A549 (cell line): Measurements from ENCODE around the gene SHD. TPM values are rescaled to one million over a fixed set of nuclear protein-coding genes. Genes with fewer than 3 reads are reported as not detected.

Source experiments
- ATAC-seq, 2 experiments: fragments of 200-7000 bp in 1 of 2; fragments of >200 bp in 1 of 2; cut with Nextera tagmentation in 1 of 2; cut with Tn5 transposase in 1 of 2; 3 replicates each; pipeline versions ENCODE4 v1.8.0 to v1.9.1; 2018 to 2020; ENCODE audit warnings: mild to moderate bottlenecking in 1 of 2, moderate library complexity in 1 of 2
- CTCF ChIA-PET: fragments of 300-600 bp; sonication (Branson Sonifier 250); formaldehyde crosslinking; extraction: SDS; loops from one replicate; lab custom pipeline; 2021; ENCODE audit warnings: antibody characterized with exemption, inconsistent platforms; lab: Yijun Ruan, JAX
- POLR2A ChIA-PET: fragments of 350-600 bp; formaldehyde crosslinking; extraction: SDS; loops from one replicate; lab custom pipeline; 2021; ENCODE audit warnings: antibody characterized with exemption, inconsistent platforms; lab: Yijun Ruan, JAX
- DNase-seq, 2 experiments: peaks; one replicate each; pipeline versions ENCODE4 v3.0.0 to v3.0.0-alpha.2; 2011 to 2016; ENCODE audit warnings: low read depth in 1 of 2, low spot score in 1 of 2
- FAIRE-seq: peaks from 2 replicates; lab custom pipeline; 2011; peaks lifted over from hg19 to GRCh38; lab: Jason Lieb, UNC
- H3K27ac ChIP-seq, 2 experiments: fragments of >200 bp; sonication (Bioruptor Twin); formaldehyde crosslinking; 3 replicates each; pipeline ENCODE4 v1.5.1; 2016 to 2017
- H3K4me1 ChIP-seq: fragments of >200 bp; sonication (Bioruptor Twin); formaldehyde crosslinking; 3 replicates; pipeline ENCODE4 v1.6.1; 2016
- H3K4me2 ChIP-seq: fragments of >200 bp; sonication (Bioruptor Twin); formaldehyde crosslinking; 3 replicates; pipeline ENCODE4 v1.6.1; 2016
- H3K4me3 ChIP-seq: fragments of >200 bp; sonication (Bioruptor Twin); formaldehyde crosslinking; 3 replicates; pipeline ENCODE4 v1.5.1; 2016
- H3K9me3 ChIP-seq: fragments of >200 bp; sonication (Bioruptor Twin); formaldehyde crosslinking; 3 replicates; pipeline ENCODE4 v1.6.1; 2016
- ATOH8 ChIP-seq: fragments of 250-450 bp; sonication (Bioruptor Pico); IDR thresholded peaks from 2 replicates; pipeline ENCODE4 v1.5.0; 2020; ENCODE audit warnings: low read depth, mild to moderate bottlenecking, moderate library complexity
- BHLHE40 ChIP-seq: IDR thresholded peaks from 2 replicates; pipeline ENCODE4 v1.6.1; 2012; ENCODE audit warnings: low read depth, low read length, inconsistent platforms
- CBX8 ChIP-seq: fragments of 200-600 bp; sonication (generic); IDR thresholded peaks from 2 replicates; pipeline ENCODE4 v1.6.1; 2016
- CHD4 ChIP-seq: fragments of 200-600 bp; sonication (generic); IDR thresholded peaks from 2 replicates; pipeline ENCODE4 v1.6.1; 2016; ENCODE audit warnings: antibody characterized with exemption, mild to moderate bottlenecking, borderline replicate concordance
- ELK1 ChIP-seq: fragments of 150-350 bp; IDR thresholded peaks from 2 replicates; pipeline ENCODE4 v1.6.1; 2014; ENCODE audit warnings: low read depth, mild to moderate bottlenecking, low read length
- GATA3 ChIP-seq: IDR thresholded peaks from 2 replicates; pipeline ENCODE4 v1.6.1; 2012; ENCODE audit warnings: borderline replicate concordance
- KDM5A ChIP-seq: fragments of 200-600 bp; sonication (generic); IDR thresholded peaks from 2 replicates; pipeline ENCODE4 v1.6.1; 2016; ENCODE audit warnings: antibody characterized with exemption, mild to moderate bottlenecking
- MAFK ChIP-seq: fragments of 450-650 bp; IDR thresholded peaks from 2 replicates; pipeline ENCODE4 v1.6.1; 2014; ENCODE audit not compliant: partially characterized antibody
- MAX ChIP-seq: IDR thresholded peaks from 2 replicates; pipeline ENCODE4 v1.6.1; 2012
- MYC ChIP-seq: IDR thresholded peaks from 2 replicates; pipeline ENCODE4 v1.6.1; 2012; ENCODE audit warnings: mild to moderate bottlenecking, inconsistent platforms, low read length, improper control_type of control experiment, borderline replicate concordance
- NPAS2 ChIP-seq: fragments of 250-450 bp; sonication (Bioruptor Pico); IDR thresholded peaks from 2 replicates; pipeline ENCODE4 v1.8.0; 2022; ENCODE audit warnings: mild to moderate bottlenecking, moderate library complexity, borderline replicate concordance
- NR3C1 ChIP-seq: fragments of >200 bp; sonication (Bioruptor Twin); formaldehyde crosslinking; IDR thresholded peaks from 3 replicates; pipeline ENCODE4 v1.6.1; 2017
- PHF8 ChIP-seq: fragments of 200-600 bp; sonication (generic); IDR thresholded peaks from 2 replicates; pipeline ENCODE4 v1.6.1; 2016; ENCODE audit warnings: low read depth, mild to moderate bottlenecking, antibody characterized with exemption, moderate library complexity, borderline replicate concordance
- POLR2A ChIP-seq: IDR thresholded peaks from 2 replicates; pipeline ENCODE4 v1.6.1; 2012; ENCODE audit warnings: mild to moderate bottlenecking, low read length
- POLR2AphosphoS2 ChIP-seq: conservative IDR thresholded peaks from 2 replicates; pipeline ENCODE4 v1.6.1; 2012; ENCODE audit warnings: low read length, improper control_type of control experiment, inconsistent platforms
- RARB ChIP-seq: fragments of 250-450 bp; sonication (Bioruptor Pico); IDR thresholded peaks from 2 replicates; pipeline ENCODE4 v1.8.0; 2021; ENCODE audit warnings: mild to moderate bottlenecking, moderate library complexity
- SREBF2 ChIP-seq: fragments of 450-650 bp; IDR thresholded peaks from 2 replicates; pipeline ENCODE4 v1.6.1; 2014; ENCODE audit warnings: mild to moderate bottlenecking, moderate library complexity
- ZSCAN20 ChIP-seq: fragments of 250-450 bp; sonication (Bioruptor Pico); IDR thresholded peaks from 2 replicates; pipeline ENCODE4 v1.8.0; 2022; ENCODE audit warnings: mild to moderate bottlenecking, moderate library complexity
- WGBS: methylation state at CpG from one replicate; pipeline ENCODE4 v1.1.6; 2017; ENCODE audit errors: missing lambda C conversion rate; 5-methylcytosine and 5-hydroxymethylcytosine counted together
- polyA plus RNA-seq, 4 experiments: library from polyadenylated mRNA; depleted of rRNA in 3 of 4; stranded (reverse); fragments of >200 nt; fragmentation: RNase III in 1 of 4; extraction: RNeasy Plus Mini Kit Qiagen cat#74134 plus additional on column Dnase treatment in 1 of 4; gene quantifications; 2 replicates in 3 of 4; 3 replicates in 1 of 4; pipeline ENCODE4 v1.2.3, GENCODE V29; 2011 to 2017
- TF ChIP-seq, protein P1 (sequence below): fragments of 200-600 bp; sonication (generic); IDR thresholded peaks from 2 replicates; pipeline ENCODE4 v1.6.1; 2016; ENCODE audit warnings: antibody characterized with exemption, mild to moderate bottlenecking, moderate library complexity
- TF ChIP-seq, protein P2 (sequence below): fragments of 250-450 bp; sonication (Bioruptor Pico); IDR thresholded peaks from 2 replicates; pipeline ENCODE4 v1.5.0; 2021; ENCODE audit warnings: mild to moderate bottlenecking, moderate library complexity, borderline replicate concordance

SHD gene
- polyA plus RNA-seq, 2 of the 4 experiments (the other 2 are of a cell fraction), result 0.08 TPM; not detected in 1

DNA sequence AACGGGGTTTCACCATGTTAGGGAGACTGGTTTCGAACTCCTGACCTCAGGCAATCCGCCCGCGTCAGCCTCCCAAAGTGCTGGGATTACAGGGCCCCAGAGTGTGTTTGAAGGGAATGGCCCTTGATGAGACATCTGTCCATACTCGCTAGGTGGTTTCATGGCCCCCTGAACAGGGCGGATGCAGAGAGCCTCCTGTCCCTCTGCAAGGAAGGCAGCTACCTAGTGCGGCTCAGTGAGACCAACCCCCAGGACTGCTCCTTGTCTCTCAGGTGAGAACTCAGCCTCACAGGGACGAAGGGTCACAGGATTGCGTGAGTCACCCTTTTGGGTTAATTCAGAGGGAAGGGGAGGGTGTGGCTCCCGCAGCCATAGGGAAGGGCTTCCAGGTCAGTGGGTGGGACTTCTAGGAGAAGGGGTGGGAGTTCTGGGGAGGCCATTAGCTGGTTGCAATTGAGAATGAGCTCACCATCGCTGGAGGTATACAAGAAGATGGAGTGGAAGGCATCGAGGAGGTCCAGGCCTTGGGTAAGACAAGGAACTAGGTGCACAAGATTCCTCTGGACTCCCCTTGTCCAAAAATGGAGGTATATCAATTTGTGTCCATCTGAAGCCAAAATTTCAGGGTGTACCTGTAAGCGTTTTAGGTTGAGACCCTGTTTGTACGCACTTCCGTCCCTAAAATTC, 9.2 kb downstream of the SHD start (continued):
- TF ChIP-seq ELK1 (no peak), KDM5A (no peak), MAFK (no peak), ATOH8 (CRISPR knock-in tag) (no peak), ZSCAN20 (CRISPR knock-in tag) (no peak)

- TF ChIP-seq, protein P1, sequence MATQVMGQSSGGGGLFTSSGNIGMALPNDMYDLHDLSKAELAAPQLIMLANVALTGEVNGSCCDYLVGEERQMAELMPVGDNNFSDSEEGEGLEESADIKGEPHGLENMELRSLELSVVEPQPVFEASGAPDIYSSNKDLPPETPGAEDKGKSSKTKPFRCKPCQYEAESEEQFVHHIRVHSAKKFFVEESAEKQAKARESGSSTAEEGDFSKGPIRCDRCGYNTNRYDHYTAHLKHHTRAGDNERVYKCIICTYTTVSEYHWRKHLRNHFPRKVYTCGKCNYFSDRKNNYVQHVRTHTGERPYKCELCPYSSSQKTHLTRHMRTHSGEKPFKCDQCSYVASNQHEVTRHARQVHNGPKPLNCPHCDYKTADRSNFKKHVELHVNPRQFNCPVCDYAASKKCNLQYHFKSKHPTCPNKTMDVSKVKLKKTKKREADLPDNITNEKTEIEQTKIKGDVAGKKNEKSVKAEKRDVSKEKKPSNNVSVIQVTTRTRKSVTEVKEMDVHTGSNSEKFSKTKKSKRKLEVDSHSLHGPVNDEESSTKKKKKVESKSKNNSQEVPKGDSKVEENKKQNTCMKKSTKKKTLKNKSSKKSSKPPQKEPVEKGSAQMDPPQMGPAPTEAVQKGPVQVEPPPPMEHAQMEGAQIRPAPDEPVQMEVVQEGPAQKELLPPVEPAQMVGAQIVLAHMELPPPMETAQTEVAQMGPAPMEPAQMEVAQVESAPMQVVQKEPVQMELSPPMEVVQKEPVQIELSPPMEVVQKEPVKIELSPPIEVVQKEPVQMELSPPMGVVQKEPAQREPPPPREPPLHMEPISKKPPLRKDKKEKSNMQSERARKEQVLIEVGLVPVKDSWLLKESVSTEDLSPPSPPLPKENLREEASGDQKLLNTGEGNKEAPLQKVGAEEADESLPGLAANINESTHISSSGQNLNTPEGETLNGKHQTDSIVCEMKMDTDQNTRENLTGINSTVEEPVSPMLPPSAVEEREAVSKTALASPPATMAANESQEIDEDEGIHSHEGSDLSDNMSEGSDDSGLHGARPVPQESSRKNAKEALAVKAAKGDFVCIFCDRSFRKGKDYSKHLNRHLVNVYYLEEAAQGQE, result no peak
- TF ChIP-seq, protein P2, sequence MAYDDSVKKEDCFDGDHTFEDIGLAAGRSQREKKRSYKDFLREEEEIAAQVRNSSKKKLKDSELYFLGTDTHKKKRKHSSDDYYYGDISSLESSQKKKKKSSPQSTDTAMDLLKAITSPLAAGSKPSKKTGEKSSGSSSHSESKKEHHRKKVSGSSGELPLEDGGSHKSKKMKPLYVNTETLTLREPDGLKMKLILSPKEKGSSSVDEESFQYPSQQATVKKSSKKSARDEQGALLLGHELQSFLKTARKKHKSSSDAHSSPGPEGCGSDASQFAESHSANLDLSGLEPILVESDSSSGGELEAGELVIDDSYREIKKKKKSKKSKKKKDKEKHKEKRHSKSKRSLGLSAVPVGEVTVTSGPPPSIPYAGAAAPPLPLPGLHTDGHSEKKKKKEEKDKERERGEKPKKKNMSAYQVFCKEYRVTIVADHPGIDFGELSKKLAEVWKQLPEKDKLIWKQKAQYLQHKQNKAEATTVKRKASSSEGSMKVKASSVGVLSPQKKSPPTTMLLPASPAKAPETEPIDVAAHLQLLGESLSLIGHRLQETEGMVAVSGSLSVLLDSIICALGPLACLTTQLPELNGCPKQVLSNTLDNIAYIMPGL (CRISPR knock-in tag), result no peak
- TF ChIP-seq CBX8 (no peak), NR3C1 (no peak), SREBF2 (no peak), BHLHE40 (no peak)
- H3K9me3 ChIP-seq, result no peaks in the 10 kb centered on the region
- ATAC-seq, result no peak
- DNase-seq, result no peak
- 78% methylated on average over 7 of the region's 8 CpGs for WGBS
- ChIA-PET CTCF (no interaction called here), POLR2A (no interaction called here)
- no peaks in the 10 kb centered on the region for H3K4me1 ChIP-seq
- no peak for FAIRE-seq
- H3K27ac ChIP-seq, result no peak overlapping the region
- H3K4me2 ChIP-seq, result no peak overlapping the region
- no peak overlapping the region for H3K4me3 ChIP-seq
Observed at GRCh38 chr19:4291184-4291732, 12.2 kb downstream of the SHD start.

DNA sequence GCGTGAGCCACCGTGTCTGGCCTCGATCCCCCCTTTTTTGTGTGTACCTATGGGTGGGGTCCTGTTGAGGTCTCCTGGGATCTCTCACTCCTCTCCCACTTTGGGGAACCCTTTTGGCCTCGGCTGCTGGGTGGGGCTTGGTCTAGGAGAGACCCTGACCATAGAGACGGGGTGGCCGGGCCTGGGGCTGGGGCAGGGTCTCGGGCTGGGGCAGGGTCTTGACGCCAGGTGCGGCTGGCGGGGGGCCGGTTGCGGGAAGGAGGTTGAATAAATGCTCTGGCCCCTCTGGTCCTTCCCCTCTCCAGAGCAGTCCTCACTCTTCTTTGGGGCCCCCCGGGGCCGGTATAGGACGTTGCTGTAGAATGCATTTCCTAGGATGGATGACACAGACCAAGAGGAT, 13.4 kb downstream of the SHD start:
- ChIA-PET CTCF (no interaction called here), POLR2A (no interaction called here)
- 72% methylated on average over 10 of the region's 15 CpGs for WGBS
- DNase-seq (no peak), ATAC-seq (0 out of 6 replicates have a peak, but pooled peaks have one; percentile 33 to 43)
- Histone ChIP-seq H3K9me3 (no peaks in the 10 kb centered on the region), H3K4me3 (no peak overlapping the region)
- no peak for TF ChIP-seq PHF8
- TF ChIP-seq NPAS2 (CRISPR knock-in tag), result no peak
- TF ChIP-seq RARB (CRISPR knock-in tag), result no peak
- TF ChIP-seq MYC, result no peak
- TF ChIP-seq POLR2AphosphoS2, result no peak
- no peak for TF ChIP-seq MAX
- TF ChIP-seq GATA3, result no peak
- no peak for TF ChIP-seq CHD4
- TF ChIP-seq POLR2A, result no peak
- TF ChIP-seq, all 56 proteins: peak for 0
- Histone ChIP-seq H3K4me1 (no peaks in the 10 kb centered on the region), H3K4me2 (no peak overlapping the region), H3K27ac (no peak overlapping the region)
- FAIRE-seq, result no peak
